MCF 10A (cell line): ENCODE data around the gene COL4A1. TPM values are rescaled to one million over a fixed set of nuclear protein-coding genes. Genes with fewer than 3 reads are reported as not detected.

Source experiments
- BruUV-seq: library from RNA; stranded (reverse); fragments of 400-500 nt; replicated peaks from 2 replicates; lab custom pipeline; 2021; lab: Mats Ljungman, UMichigan
- CTCF ChIA-PET: fragments of 300-600 bp; sonication (Branson Sonifier 250); formaldehyde crosslinking; extraction: SDS; loops from one replicate; lab custom pipeline; 2021; ENCODE audit warnings: antibody characterized with exemption, inconsistent platforms; lab: Yijun Ruan, JAX
- POLR2A ChIA-PET: fragments of 300-600, 350-650 bp; sonication (Branson Sonifier 250); formaldehyde crosslinking; extraction: SDS; loops from one replicate; lab custom pipeline; 2020; ENCODE audit warnings: antibody characterized with exemption, inconsistent platforms; lab: Yijun Ruan, JAX
- DNase-seq: peaks from one replicate; pipeline ENCODE4 v3.0.0-alpha.2; 2018; ENCODE audit not compliant: unreplicated experiment
- H3K27ac Mint-ChIP-seq: one replicate; pipeline ENCODE4 v1.8.0; 2022; ENCODE audit warnings: mild to moderate bottlenecking, low read depth, mixed read lengths; ENCODE audit not compliant: unreplicated experiment
- H3K27me3 Mint-ChIP-seq: one replicate; pipeline ENCODE4 v1.8.0; 2022; ENCODE audit warnings: mixed read lengths; ENCODE audit not compliant: insufficient read depth, unreplicated experiment
- H3K36me3 Mint-ChIP-seq: one replicate; pipeline ENCODE4 v1.8.0; 2022; ENCODE audit warnings: mild to moderate bottlenecking, moderate library complexity, mixed read lengths; ENCODE audit not compliant: insufficient read depth, unreplicated experiment
- H3K4me1 Mint-ChIP-seq: one replicate; pipeline ENCODE4 v1.8.0; 2022; ENCODE audit warnings: mixed read lengths; ENCODE audit not compliant: insufficient read depth, unreplicated experiment
- H3K4me3 Mint-ChIP-seq: one replicate; pipeline ENCODE4 v1.8.0; 2022; ENCODE audit warnings: mild to moderate bottlenecking, moderate library complexity, mixed read lengths; ENCODE audit not compliant: unreplicated experiment
- H3K9me3 Mint-ChIP-seq: one replicate; pipeline ENCODE4 v1.8.0; 2022; ENCODE audit warnings: mixed read lengths; ENCODE audit not compliant: unreplicated experiment
- intact Hi-C: fragments of 100-400 bp; cut with micrococcal nuclease; formaldehyde crosslinking; loops from 2 replicates; pipeline ENCODE4 v1.14.1; 2022
- total RNA-seq: library from RNA; stranded (reverse); gene quantifications from 2 replicates; pipeline ENCODE4 v1.2.3, GENCODE V29; 2022
- TF ChIP-seq, protein P1 (sequence below): fragments of 200-600 bp; IDR thresholded peaks from one replicate; pipeline ENCODE4 v1.8.0; 2022; ENCODE audit warnings: antibody characterized with exemption, mild to moderate bottlenecking; ENCODE audit not compliant: unreplicated experiment

Gene COL4A1
- total RNA-seq, 1 experiment from 2014 or later, result 42.1 TPM

- Mint-ChIP-seq H3K27me3 (no peaks in the 10 kb centered on the region), H3K36me3 (no peaks in the 10 kb centered on the region), H3K27ac (peak overlapping the region; percentile 95), H3K9me3 (no peaks in the 10 kb centered on the region), H3K4me3 (peak overlapping the region; percentile 72), H3K4me1 (peaks cover 54% of the 10 kb centered on the region)
- ChIA-PET POLR2A (interaction anchor here (0.5 to 2.7 kb wide), 10 partner anchors 41 to 565 kb away, joined by 3 to 22 read pairs (median 3); partner anchors contain the start of genes COL4A1, COL4A2 and NAXD), CTCF (interaction anchor here (0.7 to 2.0 kb wide), 3 partner anchors 15 to 64 kb away, joined by 3 to 9 read pairs (median 3); no protein-coding TSS in a partner anchor)
- TF ChIP-seq, protein P1, sequence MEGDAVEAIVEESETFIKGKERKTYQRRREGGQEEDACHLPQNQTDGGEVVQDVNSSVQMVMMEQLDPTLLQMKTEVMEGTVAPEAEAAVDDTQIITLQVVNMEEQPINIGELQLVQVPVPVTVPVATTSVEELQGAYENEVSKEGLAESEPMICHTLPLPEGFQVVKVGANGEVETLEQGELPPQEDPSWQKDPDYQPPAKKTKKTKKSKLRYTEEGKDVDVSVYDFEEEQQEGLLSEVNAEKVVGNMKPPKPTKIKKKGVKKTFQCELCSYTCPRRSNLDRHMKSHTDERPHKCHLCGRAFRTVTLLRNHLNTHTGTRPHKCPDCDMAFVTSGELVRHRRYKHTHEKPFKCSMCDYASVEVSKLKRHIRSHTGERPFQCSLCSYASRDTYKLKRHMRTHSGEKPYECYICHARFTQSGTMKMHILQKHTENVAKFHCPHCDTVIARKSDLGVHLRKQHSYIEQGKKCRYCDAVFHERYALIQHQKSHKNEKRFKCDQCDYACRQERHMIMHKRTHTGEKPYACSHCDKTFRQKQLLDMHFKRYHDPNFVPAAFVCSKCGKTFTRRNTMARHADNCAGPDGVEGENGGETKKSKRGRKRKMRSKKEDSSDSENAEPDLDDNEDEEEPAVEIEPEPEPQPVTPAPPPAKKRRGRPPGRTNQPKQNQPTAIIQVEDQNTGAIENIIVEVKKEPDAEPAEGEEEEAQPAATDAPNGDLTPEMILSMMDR, result no peak
- no peak for DNase-seq
- intact Hi-C loops, result loop anchor here (1.0 kb wide), 1 partner anchor 64 kb away; no protein-coding TSS in a partner anchor
- BruUV-seq, result TSS peak; percentile 58
These were observed 41.5 kb upstream of the COL4A1 start for GRCh38 chr13:110348309-110349105.

DNA sequence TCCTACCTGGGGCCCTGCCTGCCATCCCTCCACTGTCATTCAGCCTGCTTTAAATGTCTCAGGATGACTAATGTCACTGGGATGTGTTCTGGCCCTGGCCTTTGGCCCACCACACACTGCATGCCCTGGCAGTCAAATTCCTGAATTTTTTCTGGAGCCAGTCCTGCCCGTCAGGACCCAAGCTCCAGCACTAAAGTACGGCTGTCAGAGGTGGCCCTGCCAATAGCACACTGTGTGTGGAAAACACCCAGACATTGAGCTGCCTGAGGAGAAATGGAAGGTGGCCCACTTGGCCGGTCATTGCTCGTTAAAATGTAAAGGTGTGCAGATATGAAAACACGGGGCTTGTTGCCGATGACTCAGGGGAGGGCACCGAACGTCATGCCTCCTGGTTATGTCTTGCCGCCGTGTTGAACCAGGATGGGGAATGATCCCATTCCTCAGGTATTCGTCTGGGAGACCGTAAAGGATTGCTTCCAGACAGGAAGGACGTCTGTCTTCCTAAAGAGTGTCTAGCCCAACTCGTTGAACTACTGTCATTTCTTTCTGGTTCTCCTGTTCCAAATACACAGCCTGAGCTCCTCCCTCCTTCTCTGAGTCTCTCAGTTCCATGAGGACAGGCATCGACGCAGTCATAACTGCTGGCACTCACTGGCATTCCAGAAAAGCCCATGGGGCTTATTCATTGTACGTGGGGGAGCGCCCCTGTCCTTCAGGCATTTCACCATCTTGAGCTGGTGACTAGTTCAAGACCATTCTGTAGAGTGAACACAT, 40.8 kb upstream of the COL4A1 start:
- no peaks in the 10 kb centered on the region for H3K9me3 Mint-ChIP-seq
- peak; percentile 92 for DNase-seq
- BruUV-seq, result no TSS peak
- H3K36me3 Mint-ChIP-seq, result no peaks in the 10 kb centered on the region
- TF ChIP-seq, protein P1, result no peak
- intact Hi-C loops, result loop anchor here (1.0 to 2.0 kb wide), 2 partner anchors 41 to 65 kb away; partner anchors contain the start of genes COL4A1 and COL4A2
- ChIA-PET CTCF (interaction anchor here (0.6 to 2.0 kb wide), 3 partner anchors 47 to 1080 kb away, joined by 3 to 9 read pairs (median 5); no protein-coding TSS in a partner anchor), POLR2A (interaction anchor here (0.6 to 2.7 kb wide), 13 partner anchors 22 to 566 kb away, joined by 3 to 22 read pairs (median 4); partner anchors contain the start of genes COL4A1, COL4A2 and NAXD)
- peak overlapping the region; percentile 72 for H3K4me3 Mint-ChIP-seq
- peak overlapping the region; percentile 95 for H3K27ac Mint-ChIP-seq
- no peaks in the 10 kb centered on the region for H3K27me3 Mint-ChIP-seq
- H3K4me1 Mint-ChIP-seq, result peaks cover 62% of the 10 kb centered on the region

DNA sequence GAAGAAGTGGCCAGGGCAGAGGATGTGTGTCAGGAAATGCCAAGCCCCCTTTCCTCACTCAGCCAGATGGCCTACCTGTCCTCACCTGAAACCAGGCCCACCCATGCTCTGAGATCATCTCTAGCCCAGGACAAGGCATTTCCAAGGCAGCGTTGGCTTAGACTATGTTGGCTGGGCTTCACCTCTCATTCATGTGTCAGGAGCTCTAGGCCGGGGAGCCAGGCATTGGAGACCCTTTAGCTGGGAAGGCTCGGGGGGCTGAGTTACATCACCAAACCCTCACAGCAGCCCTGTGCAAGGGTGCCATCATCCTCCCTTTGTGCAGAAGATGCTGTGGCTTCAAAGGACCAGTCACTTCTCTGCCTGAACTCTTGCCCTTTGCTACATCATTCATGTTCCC, 40.1 kb upstream of the COL4A1 start:
- H3K27ac Mint-ChIP-seq, result peak overlapping the region; percentile 95
- no peak for DNase-seq
- BruUV-seq, result no TSS peak
- peaks cover 59% of the 10 kb centered on the region for H3K4me1 Mint-ChIP-seq
- H3K9me3 Mint-ChIP-seq, result no peaks in the 10 kb centered on the region
- intact Hi-C loops, result loop anchor here (2.0 kb wide), 1 partner anchor 40 kb away; the partner anchor contains the start of genes COL4A1 and COL4A2
- H3K36me3 Mint-ChIP-seq, result no peaks in the 10 kb centered on the region
- ChIA-PET CTCF (interaction anchor here (0.6 to 2.0 kb wide), 2 partner anchors 65 to 1080 kb away, joined by 5 to 9 read pairs; no protein-coding TSS in a partner anchor), POLR2A (interaction anchor here (0.7 to 2.7 kb wide), 7 partner anchors 27 to 519 kb away, joined by 3 to 22 read pairs (median 4); partner anchors contain the start of genes COL4A1 and COL4A2)
- peak overlapping the region; percentile 72 for H3K4me3 Mint-ChIP-seq
- H3K27me3 Mint-ChIP-seq, result no peaks in the 10 kb centered on the region
- TF ChIP-seq, protein P1, result no peak
